Esophagus (tissue), 2 donors: ENCODE measurements around the gene GPR137B. TPM values are rescaled to one million over a fixed set of nuclear protein-coding genes. Genes with fewer than 3 reads are reported as not detected.

Experiments used
- H3K27ac ChIP-seq, 2 donors: one replicate each; pipeline ENCODE4 v1.5.1; 2013; ENCODE audit warnings: low read depth in 2 of 2, mild to moderate bottlenecking in 2 of 2, inconsistent platforms in 1 of 2, low read length in 1 of 2, moderate library complexity in 1 of 2
- H3K27me3 ChIP-seq, 2 donors: one replicate each; pipeline ENCODE4 v1.6.1; 2013; ENCODE audit warnings: low read length in 2 of 2, control low read depth in 1 of 2, mild to moderate bottlenecking in 1 of 2; ENCODE audit not compliant: insufficient read depth in 2 of 2, control insufficient read depth in 1 of 2
- H3K36me3 ChIP-seq, 2 donors: one replicate each; pipeline ENCODE4 v1.6.1; 2013; ENCODE audit warnings: low read length in 1 of 2; ENCODE audit not compliant: control insufficient read depth in 2 of 2, insufficient read depth in 2 of 2
- H3K4me1 ChIP-seq, 2 donors: one replicate each; pipeline ENCODE4 v1.6.1; 2013; ENCODE audit warnings: low read length in 1 of 2; ENCODE audit not compliant: control insufficient read depth in 2 of 2, insufficient read depth in 2 of 2
- H3K4me3 ChIP-seq, 2 donors: one replicate each; pipeline ENCODE4 v1.5.1; 2013; ENCODE audit warnings: low read length in 2 of 2, mild to moderate bottlenecking in 2 of 2, low read depth in 1 of 2, moderate library complexity in 1 of 2
- H3K9me3 ChIP-seq, 2 donors: one replicate each; pipeline ENCODE4 v1.6.1; 2013; ENCODE audit warnings: mild to moderate bottlenecking in 2 of 2, low read depth in 1 of 2, low read length in 1 of 2, moderate library complexity in 1 of 2; ENCODE audit not compliant: control insufficient read depth in 2 of 2, insufficient read depth in 1 of 2
- WGBS, 2 donors: extraction: QIAGEN DNeasy Blood & Tissue Kit; methylation state at CpG; one replicate each; pipeline ENCODE4 v1.1.7; 2013; 5-methylcytosine and 5-hydroxymethylcytosine counted together
- polyA plus RNA-seq, 2 donors: library from polyadenylated mRNA; stranded (reverse); fragments of 200-250 nt; gene quantifications; one replicate each; pipeline ENCODE4 v1.2.3, GENCODE V29; 2013
- donor health status: healthy with polysubstance abuse.
- donor health status: Bipolar disorder and iron deficiency.

Gene GPR137B
- polyA plus RNA-seq, 2 donors: 2.1 to 2.8 TPM

GRCh38 chr1:236207569-236207968 is 65.2 kb downstream of the GPR137B start:
- H3K4me1 ChIP-seq: no peaks in the 10 kb centered on the region
- no peaks in the 10 kb centered on the region for H3K9me3 ChIP-seq
- H3K4me3 ChIP-seq: no peak overlapping the region
- H3K36me3 ChIP-seq: no peaks in the 10 kb centered on the region
- 94 to 97% methylated on average over 4 of the region's 4 CpGs for WGBS, 2 donors
- no peak overlapping the region for H3K27ac ChIP-seq
- H3K27me3 ChIP-seq: no peaks in the 10 kb centered on the region

DNA sequence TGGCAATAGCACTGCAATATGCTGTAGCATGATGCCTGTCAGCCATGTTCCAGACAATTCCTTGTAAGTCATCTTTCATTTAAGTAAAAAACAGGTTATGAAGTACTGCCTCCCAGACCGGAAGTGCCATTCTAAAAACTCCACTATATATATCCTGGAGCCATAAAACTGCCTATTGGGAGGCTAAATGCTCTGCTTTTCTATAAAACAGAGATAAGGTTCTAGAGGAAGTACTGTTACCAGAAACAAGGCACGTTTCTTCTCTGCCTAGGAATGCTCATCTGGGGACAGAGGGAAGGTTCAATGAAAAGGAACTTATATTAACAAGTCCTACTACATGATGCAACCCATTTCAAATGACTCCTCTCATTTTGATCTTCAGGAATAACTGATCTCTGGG is 66.8 kb downstream of the GPR137B start:
- H3K4me1 ChIP-seq: no peaks in the 10 kb centered on the region
- H3K9me3 ChIP-seq: no peaks in the 10 kb centered on the region
- no peak overlapping the region for H3K4me3 ChIP-seq
- no peaks in the 10 kb centered on the region for H3K36me3 ChIP-seq
- WGBS, 2 donors: 73 to 79% methylated on average over 2 of the region's 2 CpGs
- H3K27me3 ChIP-seq: no peaks in the 10 kb centered on the region
- no peak overlapping the region for H3K27ac ChIP-seq

DNA sequence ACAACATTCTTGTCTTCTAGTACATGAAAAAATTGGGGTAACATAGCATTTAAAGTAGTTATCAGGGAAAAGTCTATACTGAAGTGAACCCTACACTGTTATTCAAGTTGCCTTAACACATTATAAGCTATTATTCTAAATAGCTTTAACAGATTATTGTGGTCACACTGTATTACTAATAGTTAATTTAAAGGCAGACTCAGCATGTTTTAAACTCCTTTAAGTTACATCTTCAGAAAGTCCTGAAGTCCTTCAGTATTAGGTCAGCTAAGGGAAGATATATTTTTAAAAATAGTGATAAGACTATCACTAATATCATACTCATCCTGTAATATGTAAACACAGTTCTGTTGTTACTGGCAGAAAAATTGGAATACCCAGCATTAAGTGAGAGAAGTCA is 67.4 kb downstream of the GPR137B start:
- no peaks in the 10 kb centered on the region for H3K36me3 ChIP-seq
- no peaks in the 10 kb centered on the region for H3K4me1 ChIP-seq
- H3K4me3 ChIP-seq: no peak overlapping the region
- no peak overlapping the region for H3K27ac ChIP-seq
- H3K9me3 ChIP-seq: no peaks in the 10 kb centered on the region
- no peaks in the 10 kb centered on the region for H3K27me3 ChIP-seq

DNA sequence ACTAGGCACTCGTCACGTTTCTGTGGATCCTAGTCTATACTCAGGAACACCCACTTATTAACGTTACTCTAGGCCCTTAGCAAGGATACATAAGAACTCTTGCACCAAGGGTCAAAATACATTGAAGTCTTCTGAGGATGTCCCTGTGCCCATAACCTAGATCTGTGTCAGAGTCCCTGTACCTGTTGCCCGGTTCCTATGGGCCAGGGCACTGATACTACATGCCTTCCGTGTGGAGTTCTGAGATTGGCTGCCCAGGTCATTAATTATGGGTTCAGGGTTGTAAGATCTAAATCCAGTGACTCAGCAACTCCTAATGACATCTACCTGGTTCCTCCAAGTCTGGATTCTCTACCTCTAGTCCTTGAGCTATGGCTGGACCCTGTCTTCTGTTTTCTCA is 69.5 kb downstream of the GPR137B start:
- no peaks in the 10 kb centered on the region for H3K36me3 ChIP-seq
- H3K27me3 ChIP-seq: no peaks in the 10 kb centered on the region
- no peaks in the 10 kb centered on the region for H3K4me1 ChIP-seq
- 95 to 97% methylated on average over 5 of the region's 5 CpGs for WGBS, 2 donors
- no peak overlapping the region for H3K4me3 ChIP-seq
- no peak overlapping the region for H3K27ac ChIP-seq
- no peaks in the 10 kb centered on the region for H3K9me3 ChIP-seq

GRCh38 chr1:236213534-236213933 is 71.2 kb downstream of the GPR137B start:
- Histone ChIP-seq H3K27ac (no peak overlapping the region), H3K4me3 (no peak overlapping the region), H3K9me3 (no peaks in the 10 kb centered on the region), H3K4me1 (no peaks in the 10 kb centered on the region), H3K27me3 (no peaks in the 10 kb centered on the region), H3K36me3 (no peaks in the 10 kb centered on the region)
- WGBS, 2 donors: 85 to 91% methylated on average over 3 of the region's 3 CpGs

DNA sequence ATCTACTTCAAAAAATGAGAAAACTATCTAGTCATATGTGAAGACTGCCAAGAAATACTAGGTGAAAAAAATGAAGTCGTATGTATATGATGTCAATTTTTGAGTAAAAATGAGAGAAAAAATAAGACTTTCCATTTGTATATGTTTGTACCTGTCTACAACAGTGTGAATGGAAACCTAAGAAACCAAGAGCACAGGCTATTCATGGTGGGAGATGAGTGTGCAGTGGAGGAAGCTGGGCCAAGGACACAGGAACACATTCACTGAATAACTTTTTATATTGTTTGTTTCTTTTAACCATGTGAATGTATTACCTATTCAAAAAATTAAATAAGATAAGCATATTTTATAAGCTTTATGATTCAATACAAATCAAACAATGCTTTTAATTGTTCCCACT is 72.4 kb downstream of the GPR137B start:
- Histone ChIP-seq H3K4me3 (no peak overlapping the region), H3K27me3 (no peaks in the 10 kb centered on the region), H3K4me1 (no peaks in the 10 kb centered on the region), H3K9me3 (no peaks in the 10 kb centered on the region), H3K27ac (no peak overlapping the region), H3K36me3 (no peaks in the 10 kb centered on the region)
- 83 to 87% methylated on average over 1 of the region's 1 CpG for WGBS, 2 donors

GRCh38 chr1:236220473-236220872 is 78.1 kb downstream of the GPR137B start:
- Histone ChIP-seq H3K27ac (no peak overlapping the region), H3K9me3 (no peaks in the 10 kb centered on the region), H3K4me3 (no peak overlapping the region), H3K36me3 (no peaks in the 10 kb centered on the region), H3K27me3 (no peaks in the 10 kb centered on the region), H3K4me1 (no peaks in the 10 kb centered on the region)
- 94 to 98% methylated on average over 1 of the region's 1 CpG for WGBS, 2 donors

- H3K4me1 ChIP-seq: no peaks in the 10 kb centered on the region
Observed at GRCh38 chr1:236222632-236223031, 80.3 kb downstream of the GPR137B start.

DNA sequence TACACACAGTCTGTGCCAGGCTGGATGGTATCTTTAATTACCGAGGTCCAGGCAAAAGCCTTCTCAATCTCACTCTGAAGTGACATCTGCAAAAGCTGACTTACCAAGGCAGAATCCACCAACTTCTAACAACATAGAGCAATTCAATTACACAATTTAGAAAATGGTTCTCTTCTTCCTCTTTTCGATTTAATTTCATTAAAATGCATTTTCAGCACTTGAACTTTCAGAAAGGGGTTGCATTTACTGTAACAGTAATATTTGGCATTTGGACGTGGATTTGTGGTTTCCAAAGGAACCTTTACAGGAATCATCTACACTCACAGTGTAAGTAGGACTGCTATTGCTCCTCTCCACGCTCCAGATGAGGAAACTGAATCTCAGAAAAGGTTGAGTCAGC is 86.1 kb downstream of the GPR137B start:
- no peaks in the 10 kb centered on the region for H3K4me1 ChIP-seq
- no peaks in the 10 kb centered on the region for H3K9me3 ChIP-seq
- H3K27me3 ChIP-seq: no peaks in the 10 kb centered on the region
- H3K36me3 ChIP-seq: no peaks in the 10 kb centered on the region
- H3K4me3 ChIP-seq: no peak overlapping the region
- H3K27ac ChIP-seq: no peak overlapping the region
- 90% methylated on average over 4 of the region's 4 CpGs for WGBS, 2 donors

More at GRCh38 chr1:236222632-236223031, 80.3 kb downstream of the GPR137B start:
- Histone ChIP-seq H3K27ac (no peak overlapping the region), H3K27me3 (no peaks in the 10 kb centered on the region), H3K4me3 (no peak overlapping the region), H3K9me3 (no peaks in the 10 kb centered on the region), H3K36me3 (no peaks in the 10 kb centered on the region)
- WGBS, 2 donors: 96% methylated on average over 1 of the region's 1 CpG

GRCh38 chr1:236235116-236235515 is 92.8 kb downstream of the GPR137B start:
- Histone ChIP-seq H3K27me3 (no peaks in the 10 kb centered on the region), H3K4me1 (no peaks in the 10 kb centered on the region), H3K9me3 (no peaks in the 10 kb centered on the region), H3K4me3 (no peak overlapping the region), H3K36me3 (peaks cover 0 to 2% of the 10 kb centered on the region in 2 donors), H3K27ac (no peak overlapping the region)
- 84 to 88% methylated on average over 3 of the region's 3 CpGs for WGBS, 2 donors
